K562 (cell line): ENCODE results near the gene PDLIM4. TPM values are rescaled to one million over a fixed set of nuclear protein-coding genes. Genes with fewer than 3 reads are reported as not detected.
A peak's percentile ranks its signal among the peaks of the same experiment; 100 is the strongest.

Source experiments
- ETV5 ChIP-seq: sonication (generic); formaldehyde crosslinking; IDR thresholded peaks from 2 replicates; pipeline ENCODE4 v1.4.0; 2020; ENCODE audit warnings: low read depth, mild to moderate bottlenecking, missing genetic modification reagents
- HIVEP1 ChIP-seq: fragments of 250-450 bp; sonication (Bioruptor Pico); IDR thresholded peaks from 2 replicates; pipeline ENCODE4 v1.4.0; 2020; ENCODE audit warnings: mild to moderate bottlenecking
- KLF13 ChIP-seq: fragments of 450-650 bp; IDR thresholded peaks from 2 replicates; pipeline ENCODE4 v1.6.1; 2016; ENCODE audit warnings: missing genetic modification characterization, low read depth, mild to moderate bottlenecking, missing compliant biosample characterization, moderate library complexity, borderline replicate concordance
- MITF ChIP-seq: IDR thresholded peaks from 2 replicates; pipeline ENCODE4 v1.6.1; 2014; ENCODE audit warnings: antibody characterized with exemption
- RAD21 ChIP-seq, 2 experiments: fragments of 250-450 bp in 1 of 2; fragments of 450-650 bp in 1 of 2; sonication (Bioruptor Pico) in 1 of 2; formaldehyde crosslinking in 1 of 2; IDR thresholded peaks in 1 of 2; conservative IDR thresholded peaks in 1 of 2; 2 replicates each; pipeline versions ENCODE4 v1.4.0 to v1.8.0; 2020 to 2022; ENCODE audit warnings: mild to moderate bottlenecking in 2 of 2, moderate library complexity in 1 of 2
- SLC30A9 ChIP-seq: fragments of 250-450 bp; sonication (Bioruptor Pico); IDR thresholded peaks from 2 replicates; pipeline ENCODE4 v1.8.0; 2022; ENCODE audit warnings: mild to moderate bottlenecking, moderate library complexity
- SMARCA4 ChIP-seq: fragments of 450-650 bp; IDR thresholded peaks from 2 replicates; pipeline ENCODE4 v1.6.1; 2016
- ZBTB7A ChIP-seq: IDR thresholded peaks from 2 replicates; pipeline ENCODE4 v1.6.1; 2011; ENCODE audit warnings: low read depth, mild to moderate bottlenecking, low read length, moderate library complexity, borderline replicate concordance; ENCODE audit not compliant: control insufficient read depth
- ZNF274 ChIP-seq: IDR thresholded peaks from 2 replicates; pipeline ENCODE4 v1.6.1; 2011; ENCODE audit warnings: low read depth, mild to moderate bottlenecking, low read length, moderate library complexity, borderline replicate concordance
- ZNF41 ChIP-seq: fragments of 250-450 bp; sonication (Bioruptor Pico); conservative IDR thresholded peaks from 2 replicates; pipeline ENCODE4 v1.4.0; 2020; ENCODE audit warnings: mild to moderate bottlenecking
- ZNF696 ChIP-seq: fragments of 250-450 bp; sonication (Bioruptor Pico); conservative IDR thresholded peaks from 2 replicates; pipeline ENCODE4 v1.4.0; 2020; ENCODE audit warnings: mild to moderate bottlenecking, moderate library complexity
- polyA plus RNA-seq, 8 experiments: library from polyadenylated mRNA; depleted of rRNA in 4 of 8; stranded (reverse) in 5 of 8; unstranded in 3 of 8; fragments of >200 nt; fragmentation: Nextera tagmentation in 2 of 8; fragmentation: Illumina TruSeq in 1 of 8; extraction: Ambion mirVana in 2 of 8; extraction: Trizol in 1 of 8; gene quantifications; 2 replicates each; pipeline versions ENCODE4 v1.2.1 to v1.2.3, GENCODE V29; 2011 to 2014; ENCODE audit warnings: inconsistent platforms in 1 of 8, missing spikeins in 1 of 8
- total RNA-seq, 7 experiments: library from RNA; depleted of rRNA in 6 of 7; stranded (reverse); fragments of >200 nt in 6 of 7; fragmentation: Illumina TruSeq in 2 of 7; extraction: Trizol in 2 of 7; gene quantifications; 2 replicates each; pipeline versions ENCODE4 v1.2.1 to v1.2.3, GENCODE V29; 2011 to 2021; ENCODE audit warnings: low replicate concordance in 1 of 7
- TF ChIP-seq, protein P1 (sequence below): fragments of 150-350 bp; conservative IDR thresholded peaks from 2 replicates; pipeline ENCODE4 v1.6.1; 2014; ENCODE audit warnings: low read length
- TF ChIP-seq, protein P2 (sequence below): fragments of 250-450 bp; sonication (Bioruptor Pico); IDR thresholded peaks from 2 replicates; pipeline ENCODE4 v1.8.0; 2022; ENCODE audit warnings: inconsistent platforms
- TF ChIP-seq, protein P3 (sequence below): sonication (generic); formaldehyde crosslinking; IDR thresholded peaks from 2 replicates; pipeline ENCODE4 v1.8.0; 2022; ENCODE audit warnings: mild to moderate bottlenecking, missing genetic modification reagents
- TF ChIP-seq, protein P4 (sequence below): sonication (generic); formaldehyde crosslinking; IDR thresholded peaks from 2 replicates; pipeline ENCODE4 v1.5.0; 2020; ENCODE audit warnings: missing genetic modification reagents

The PDLIM4 gene
- total and polyA plus RNA-seq, 9 of the 15 experiments (the other 6 are each of a cell fraction or from before 2014, with no cell fraction given): 0.28 to 32.8 (median 13.1) TPM

- TF ChIP-seq, protein P1, sequence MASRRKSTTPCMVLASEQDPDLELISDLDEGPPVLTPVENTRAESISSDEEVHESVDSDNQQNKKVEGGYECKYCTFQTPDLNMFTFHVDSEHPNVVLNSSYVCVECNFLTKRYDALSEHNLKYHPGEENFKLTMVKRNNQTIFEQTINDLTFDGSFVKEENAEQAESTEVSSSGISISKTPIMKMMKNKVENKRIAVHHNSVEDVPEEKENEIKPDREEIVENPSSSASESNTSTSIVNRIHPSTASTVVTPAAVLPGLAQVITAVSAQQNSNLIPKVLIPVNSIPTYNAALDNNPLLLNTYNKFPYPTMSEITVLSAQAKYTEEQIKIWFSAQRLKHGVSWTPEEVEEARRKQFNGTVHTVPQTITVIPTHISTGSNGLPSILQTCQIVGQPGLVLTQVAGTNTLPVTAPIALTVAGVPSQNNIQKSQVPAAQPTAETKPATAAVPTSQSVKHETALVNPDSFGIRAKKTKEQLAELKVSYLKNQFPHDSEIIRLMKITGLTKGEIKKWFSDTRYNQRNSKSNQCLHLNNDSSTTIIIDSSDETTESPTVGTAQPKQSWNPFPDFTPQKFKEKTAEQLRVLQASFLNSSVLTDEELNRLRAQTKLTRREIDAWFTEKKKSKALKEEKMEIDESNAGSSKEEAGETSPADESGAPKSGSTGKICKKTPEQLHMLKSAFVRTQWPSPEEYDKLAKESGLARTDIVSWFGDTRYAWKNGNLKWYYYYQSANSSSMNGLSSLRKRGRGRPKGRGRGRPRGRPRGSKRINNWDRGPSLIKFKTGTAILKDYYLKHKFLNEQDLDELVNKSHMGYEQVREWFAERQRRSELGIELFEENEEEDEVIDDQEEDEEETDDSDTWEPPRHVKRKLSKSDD: no peak
- TF ChIP-seq SLC30A9 (CRISPR knock-in tag) (no peak), HIVEP1 (no peak), KLF13 (tag) (no peak), ETV5 (CRISPR knock-in tag) (no peak), ZBTB7A (peak; percentile 53; the same call in 1 of the 2 replicates), ZNF41 (CRISPR knock-in tag) (no peak), ZNF274 (no peak), RAD21 (CRISPR knock-in tag; conservative IDR thresholded peaks at IDR 0.05 in 1 of 2, IDR thresholded peaks at IDR 0.05 in 1 of 2) (no peak), SMARCA4 (no peak), ZNF696 (CRISPR knock-in tag) (no peak), MITF (no peak)
- TF ChIP-seq, protein P2, sequence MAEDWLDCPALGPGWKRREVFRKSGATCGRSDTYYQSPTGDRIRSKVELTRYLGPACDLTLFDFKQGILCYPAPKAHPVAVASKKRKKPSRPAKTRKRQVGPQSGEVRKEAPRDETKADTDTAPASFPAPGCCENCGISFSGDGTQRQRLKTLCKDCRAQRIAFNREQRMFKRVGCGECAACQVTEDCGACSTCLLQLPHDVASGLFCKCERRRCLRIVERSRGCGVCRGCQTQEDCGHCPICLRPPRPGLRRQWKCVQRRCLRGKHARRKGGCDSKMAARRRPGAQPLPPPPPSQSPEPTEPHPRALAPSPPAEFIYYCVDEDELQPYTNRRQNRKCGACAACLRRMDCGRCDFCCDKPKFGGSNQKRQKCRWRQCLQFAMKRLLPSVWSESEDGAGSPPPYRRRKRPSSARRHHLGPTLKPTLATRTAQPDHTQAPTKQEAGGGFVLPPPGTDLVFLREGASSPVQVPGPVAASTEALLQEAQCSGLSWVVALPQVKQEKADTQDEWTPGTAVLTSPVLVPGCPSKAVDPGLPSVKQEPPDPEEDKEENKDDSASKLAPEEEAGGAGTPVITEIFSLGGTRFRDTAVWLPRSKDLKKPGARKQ: no peak
- TF ChIP-seq, protein P3, sequence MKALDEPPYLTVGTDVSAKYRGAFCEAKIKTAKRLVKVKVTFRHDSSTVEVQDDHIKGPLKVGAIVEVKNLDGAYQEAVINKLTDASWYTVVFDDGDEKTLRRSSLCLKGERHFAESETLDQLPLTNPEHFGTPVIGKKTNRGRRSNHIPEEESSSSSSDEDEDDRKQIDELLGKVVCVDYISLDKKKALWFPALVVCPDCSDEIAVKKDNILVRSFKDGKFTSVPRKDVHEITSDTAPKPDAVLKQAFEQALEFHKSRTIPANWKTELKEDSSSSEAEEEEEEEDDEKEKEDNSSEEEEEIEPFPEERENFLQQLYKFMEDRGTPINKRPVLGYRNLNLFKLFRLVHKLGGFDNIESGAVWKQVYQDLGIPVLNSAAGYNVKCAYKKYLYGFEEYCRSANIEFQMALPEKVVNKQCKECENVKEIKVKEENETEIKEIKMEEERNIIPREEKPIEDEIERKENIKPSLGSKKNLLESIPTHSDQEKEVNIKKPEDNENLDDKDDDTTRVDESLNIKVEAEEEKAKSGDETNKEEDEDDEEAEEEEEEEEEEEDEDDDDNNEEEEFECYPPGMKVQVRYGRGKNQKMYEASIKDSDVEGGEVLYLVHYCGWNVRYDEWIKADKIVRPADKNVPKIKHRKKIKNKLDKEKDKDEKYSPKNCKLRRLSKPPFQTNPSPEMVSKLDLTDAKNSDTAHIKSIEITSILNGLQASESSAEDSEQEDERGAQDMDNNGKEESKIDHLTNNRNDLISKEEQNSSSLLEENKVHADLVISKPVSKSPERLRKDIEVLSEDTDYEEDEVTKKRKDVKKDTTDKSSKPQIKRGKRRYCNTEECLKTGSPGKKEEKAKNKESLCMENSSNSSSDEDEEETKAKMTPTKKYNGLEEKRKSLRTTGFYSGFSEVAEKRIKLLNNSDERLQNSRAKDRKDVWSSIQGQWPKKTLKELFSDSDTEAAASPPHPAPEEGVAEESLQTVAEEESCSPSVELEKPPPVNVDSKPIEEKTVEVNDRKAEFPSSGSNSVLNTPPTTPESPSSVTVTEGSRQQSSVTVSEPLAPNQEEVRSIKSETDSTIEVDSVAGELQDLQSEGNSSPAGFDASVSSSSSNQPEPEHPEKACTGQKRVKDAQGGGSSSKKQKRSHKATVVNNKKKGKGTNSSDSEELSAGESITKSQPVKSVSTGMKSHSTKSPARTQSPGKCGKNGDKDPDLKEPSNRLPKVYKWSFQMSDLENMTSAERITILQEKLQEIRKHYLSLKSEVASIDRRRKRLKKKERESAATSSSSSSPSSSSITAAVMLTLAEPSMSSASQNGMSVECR: no peak
- TF ChIP-seq, protein P4, sequence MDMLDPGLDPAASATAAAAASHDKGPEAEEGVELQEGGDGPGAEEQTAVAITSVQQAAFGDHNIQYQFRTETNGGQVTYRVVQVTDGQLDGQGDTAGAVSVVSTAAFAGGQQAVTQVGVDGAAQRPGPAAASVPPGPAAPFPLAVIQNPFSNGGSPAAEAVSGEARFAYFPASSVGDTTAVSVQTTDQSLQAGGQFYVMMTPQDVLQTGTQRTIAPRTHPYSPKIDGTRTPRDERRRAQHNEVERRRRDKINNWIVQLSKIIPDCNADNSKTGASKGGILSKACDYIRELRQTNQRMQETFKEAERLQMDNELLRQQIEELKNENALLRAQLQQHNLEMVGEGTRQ (CRISPR knock-in tag): no peak
Observed at GRCh38 chr5:132260714-132261551, 3.4 kb downstream of the PDLIM4 start (continued).
